GM23248 (cell line): ENCODE results near the gene MYH15. TPM values are rescaled to one million over a fixed set of nuclear protein-coding genes. Genes with fewer than 3 reads are reported as not detected.
A peak's percentile ranks its signal among the peaks of the same experiment; 100 is the strongest.

Source experiments
- DNase-seq: peaks from one replicate; pipeline ENCODE4 v3.0.0-alpha.2; 2015
- H2AFZ ChIP-seq: fragments of 200-600 bp; sonication (generic); 2 replicates; pipeline ENCODE4 v1.6.1; 2016; ENCODE audit warnings: antibody characterized with exemption
- H3F3A ChIP-seq: fragments of 200-600 bp; sonication (generic); 2 replicates; pipeline ENCODE4 v1.6.1; 2016; ENCODE audit warnings: mild to moderate bottlenecking, antibody characterized with exemption, mixed run types; ENCODE audit not compliant: insufficient read depth
- H3K27ac ChIP-seq: fragments of 200-600 bp; sonication (generic); 2 replicates; pipeline ENCODE4 v1.5.1; 2016; ENCODE audit warnings: mild to moderate bottlenecking
- H3K27me3 ChIP-seq: fragments of 200-600 bp; sonication (generic); replicated peaks from 2 replicates; pipeline ENCODE4 v1.6.1; 2016; ENCODE audit warnings: mild to moderate bottlenecking; ENCODE audit not compliant: insufficient read depth
- H3K36me3 ChIP-seq: fragments of 200-600 bp; sonication (generic); 2 replicates; pipeline ENCODE4 v1.6.1; 2016; ENCODE audit warnings: low read depth, mild to moderate bottlenecking
- H3K4me1 ChIP-seq: fragments of 200-600 bp; sonication (generic); 2 replicates; pipeline ENCODE4 v1.6.1; 2016; ENCODE audit warnings: mild to moderate bottlenecking; ENCODE audit not compliant: insufficient read depth
- H3K4me2 ChIP-seq: fragments of 200-600 bp; sonication (generic); one replicate; pipeline ENCODE4 v1.6.1; 2016; ENCODE audit warnings: mild to moderate bottlenecking; ENCODE audit not compliant: unreplicated experiment
- H3K4me3 ChIP-seq: fragments of 200-600 bp; sonication (generic); 2 replicates; pipeline ENCODE4 v1.5.1; 2016; ENCODE audit warnings: mild to moderate bottlenecking
- H3K79me2 ChIP-seq: fragments of 200-600 bp; sonication (generic); 2 replicates; pipeline ENCODE4 v1.6.1; 2016; ENCODE audit warnings: mild to moderate bottlenecking; ENCODE audit not compliant: insufficient read depth
- H3K9ac ChIP-seq: fragments of 200-600 bp; sonication (generic); 2 replicates; pipeline ENCODE4 v1.6.1; 2016; ENCODE audit warnings: mild to moderate bottlenecking
- H3K9me2 ChIP-seq: fragments of 200-600 bp; sonication (generic); 2 replicates; pipeline ENCODE4 v1.6.1; 2016; ENCODE audit warnings: mixed run types, mild to moderate bottlenecking, moderate library complexity; ENCODE audit not compliant: insufficient read depth
- H3K9me3 ChIP-seq: fragments of 200-600 bp; sonication (generic); one replicate; pipeline ENCODE4 v1.6.1; 2017; ENCODE audit warnings: low read depth
- H4K20me1 ChIP-seq: fragments of 200-600 bp; sonication (generic); 2 replicates; pipeline ENCODE4 v1.6.0; 2016; ENCODE audit not compliant: insufficient read depth
- EZH2 ChIP-seq: fragments of 200-600 bp; sonication (generic); IDR thresholded peaks from 2 replicates; pipeline ENCODE4 v1.6.1; 2018; ENCODE audit warnings: antibody characterized with exemption, mild to moderate bottlenecking; ENCODE audit not compliant: insufficient read depth, poor library complexity, severe bottlenecking
- EZH2phosphoT487 ChIP-seq: fragments of 200-600 bp; sonication (generic); IDR thresholded peaks from 2 replicates; pipeline ENCODE4 v1.6.1; 2018; ENCODE audit warnings: antibody characterized with exemption, moderate library complexity, mild to moderate bottlenecking, low read depth; ENCODE audit not compliant: insufficient read depth
- WGBS, 2 experiments: methylation state at CpG; one replicate each; pipeline ENCODE4 v1.1.6; 2015 to 2017; ENCODE audit warnings: low lambda C conversion rate in 2 of 2, low coverage in 1 of 2; ENCODE audit errors: missing lambda C conversion rate in 2 of 2; 5-methylcytosine and 5-hydroxymethylcytosine counted together
- in situ Hi-C: fragments of 300-500 bp; cut with MboI; formaldehyde crosslinking; loops from 2 replicates; pipeline ENCODE4 v1.15.0; 2020
- polyA plus RNA-seq: library from polyadenylated mRNA; unstranded; fragments of >200 nt; fragmentation: Nextera tagmentation; extraction: Ambion mirVana; gene quantifications from 2 replicates; pipeline ENCODE4 v1.2.1, GENCODE V29; 2016
- total RNA-seq: library from RNA; depleted of rRNA; stranded (reverse); fragments of >200 nt; shearing (Covaris generic); gene quantifications from 2 replicates; pipeline ENCODE4 v1.2.3, GENCODE V29; 2014

The MYH15 gene
- total and polyA plus RNA-seq, 2 experiments from 2014 or later: 0.08 to 0.11 TPM

GRCh38 chr3:108441071-108441507, 69.3 kb downstream of the MYH15 start:
- Histone ChIP-seq H3K4me2 (peak overlapping the region; percentile 53), H2AFZ (peak overlapping the region; percentile 63; the same call in 1 of the 2 replicates), H3K27me3 (no peaks in the 10 kb centered on the region), H3K79me2 (no peaks in the 10 kb centered on the region), H3K9ac (no peak overlapping the region), H4K20me1 (no peaks in the 10 kb centered on the region), H3K36me3 (no peaks in the 10 kb centered on the region), H3K9me3 (no peaks in the 10 kb centered on the region), H3F3A (peaks cover 10% of the 10 kb centered on the region; the same call in 1 of the 2 replicates), H3K27ac (no peak overlapping the region), H3K4me3 (no peak overlapping the region), H3K9me2 (no peaks in the 10 kb centered on the region), H3K4me1 (peaks cover 16% of the 10 kb centered on the region)
- no peak for TF ChIP-seq EZH2
- TF ChIP-seq EZH2phosphoT487: no peak
- DNase-seq: peak; percentile 42
- 14 to 20% methylated on average over 7 of the region's 7 CpGs for WGBS, 2 experiments
- in situ Hi-C loops: no loop called here

- Histone ChIP-seq H3F3A (peaks cover 10% of the 10 kb centered on the region; the same call in 1 of the 2 replicates), H2AFZ (no peak overlapping the region)
Measured at GRCh38 chr3:108438542-108438941, 71.9 kb downstream of the MYH15 start.

DNA sequence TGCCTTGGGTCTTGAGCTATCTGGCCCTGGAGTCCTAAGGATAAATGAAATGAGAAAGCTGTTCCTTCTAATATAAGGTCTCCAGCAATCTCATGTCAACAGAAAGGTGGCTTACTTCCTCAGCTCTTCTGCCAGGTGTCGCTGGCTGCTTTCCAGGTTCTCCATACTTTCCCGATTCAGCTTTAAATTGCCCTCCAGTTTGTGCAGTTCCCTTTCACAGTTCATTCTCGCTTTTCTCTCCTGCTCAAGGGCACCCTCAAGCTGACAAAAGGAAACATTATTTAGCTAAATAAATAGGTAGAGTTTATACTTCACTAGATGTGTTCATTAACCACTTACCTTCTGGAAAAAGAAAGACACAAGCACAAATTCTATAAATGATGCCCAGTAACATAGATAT, 73.0 kb downstream of the MYH15 start:
- Histone ChIP-seq H3K9me3 (no peaks in the 10 kb centered on the region), H3K27me3 (no peaks in the 10 kb centered on the region), H3K27ac (no peak overlapping the region), H3K4me1 (peaks cover 16% of the 10 kb centered on the region), H3F3A (peaks cover 10% of the 10 kb centered on the region; the same call in 1 of the 2 replicates), H2AFZ (no peak overlapping the region), H3K36me3 (no peaks in the 10 kb centered on the region), H3K4me2 (no peak overlapping the region), H3K9me2 (no peaks in the 10 kb centered on the region), H3K79me2 (no peaks in the 10 kb centered on the region), H4K20me1 (no peaks in the 10 kb centered on the region), H3K4me3 (no peak overlapping the region), H3K9ac (no peak overlapping the region)
- TF ChIP-seq EZH2 (no peak), EZH2phosphoT487 (no peak)
- in situ Hi-C loops: no loop called here
- DNase-seq: no peak
- 61 to 72% methylated on average over 3 of the region's 3 CpGs for WGBS, 2 experiments

More at GRCh38 chr3:108438542-108438941, 71.9 kb downstream of the MYH15 start:
- Histone ChIP-seq H4K20me1 (no peaks in the 10 kb centered on the region), H3K9me3 (no peaks in the 10 kb centered on the region), H3K27ac (no peak overlapping the region), H3K4me3 (no peak overlapping the region), H3K36me3 (no peaks in the 10 kb centered on the region), H3K4me2 (no peak overlapping the region), H3K4me1 (peaks cover 16% of the 10 kb centered on the region), H3K9ac (no peak overlapping the region), H3K27me3 (no peaks in the 10 kb centered on the region), H3K9me2 (no peaks in the 10 kb centered on the region), H3K79me2 (no peaks in the 10 kb centered on the region)
- DNase-seq: no peak
- in situ Hi-C loops: no loop called here
- TF ChIP-seq EZH2: no peak
- no peak for TF ChIP-seq EZH2phosphoT487

DNA sequence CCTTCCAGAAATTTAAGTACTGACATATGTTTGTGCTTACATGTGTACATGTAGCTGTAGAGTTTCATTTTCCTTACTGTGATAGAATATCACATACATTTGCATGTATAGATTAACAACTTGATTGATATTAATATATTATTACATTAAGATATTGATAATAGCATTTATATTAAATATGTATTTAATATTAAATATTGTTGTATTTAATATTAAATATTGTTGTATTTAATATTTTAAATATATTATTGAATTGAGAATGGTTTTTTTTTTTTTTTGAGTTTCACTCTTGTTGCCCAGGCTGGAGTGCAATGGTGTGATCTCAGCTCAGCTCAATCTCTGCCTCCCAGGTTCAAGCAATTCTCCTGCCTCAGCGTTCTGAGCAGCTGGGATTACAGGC, 76.5 kb downstream of the MYH15 start:
- H3K9ac ChIP-seq: no peak overlapping the region
- H3K27me3 ChIP-seq: no peaks in the 10 kb centered on the region
- H3K4me1 ChIP-seq: no peaks in the 10 kb centered on the region
- no peak overlapping the region for H3K4me2 ChIP-seq
- no peak overlapping the region for H3K27ac ChIP-seq
- H4K20me1 ChIP-seq: no peaks in the 10 kb centered on the region
- TF ChIP-seq EZH2phosphoT487: no peak
- TF ChIP-seq EZH2: no peak
- in situ Hi-C loops: no loop called here
- no peaks in the 10 kb centered on the region for H3K9me2 ChIP-seq
- H2AFZ ChIP-seq: no peak overlapping the region
- no peaks in the 10 kb centered on the region for H3K79me2 ChIP-seq
- H3K4me3 ChIP-seq: no peak overlapping the region
- no peaks in the 10 kb centered on the region for H3F3A ChIP-seq
- H3K36me3 ChIP-seq: no peaks in the 10 kb centered on the region
- 71 to 73% methylated on average over 1 of the region's 1 CpG for WGBS, 2 experiments
- DNase-seq: no peak
- H3K9me3 ChIP-seq: no peaks in the 10 kb centered on the region

- H3K4me2 ChIP-seq: no peak overlapping the region
- 79 to 92% methylated on average over 5 of the region's 5 CpGs for WGBS, 2 experiments
- no peak for TF ChIP-seq EZH2
- TF ChIP-seq EZH2phosphoT487: no peak
- H3K9me3 ChIP-seq: no peaks in the 10 kb centered on the region
- no peaks in the 10 kb centered on the region for H3K4me1 ChIP-seq
- H4K20me1 ChIP-seq: no peaks in the 10 kb centered on the region
- no peak for DNase-seq
- H3K9ac ChIP-seq: no peak overlapping the region
- no peak overlapping the region for H3K27ac ChIP-seq
- in situ Hi-C loops: no loop called here
- no peak overlapping the region for H2AFZ ChIP-seq
- H3F3A ChIP-seq: no peaks in the 10 kb centered on the region
- H3K79me2 ChIP-seq: no peaks in the 10 kb centered on the region
- H3K9me2 ChIP-seq: no peaks in the 10 kb centered on the region
- H3K36me3 ChIP-seq: no peaks in the 10 kb centered on the region
- no peaks in the 10 kb centered on the region for H3K27me3 ChIP-seq
- no peak overlapping the region for H3K4me3 ChIP-seq
Measured at GRCh38 chr3:108432431-108432830, 78.0 kb downstream of the MYH15 start.
